GM08714 (cell line): ENCODE results near the gene NUDT22.

Experiments used
- H3K4me3 ChIP-seq: fragments of 200-500 bp; sonication (Bioruptor generic); 2 replicates; pipeline ENCODE4 v1.5.1; 2014; ENCODE audit warnings: mild to moderate bottlenecking, low read length, inconsistent platforms
- ZNF274 ChIP-seq: IDR thresholded peaks from 2 replicates; pipeline ENCODE4 v1.6.1; 2012; ENCODE audit warnings: mild to moderate bottlenecking, low read depth, low read length

The NUDT22 gene

GRCh38 chr11:64211181-64211872 lies 14.7 kb upstream of the NUDT22 start:
- no peak for TF ChIP-seq ZNF274
- H3K4me3 ChIP-seq: no peak overlapping the region

DNA sequence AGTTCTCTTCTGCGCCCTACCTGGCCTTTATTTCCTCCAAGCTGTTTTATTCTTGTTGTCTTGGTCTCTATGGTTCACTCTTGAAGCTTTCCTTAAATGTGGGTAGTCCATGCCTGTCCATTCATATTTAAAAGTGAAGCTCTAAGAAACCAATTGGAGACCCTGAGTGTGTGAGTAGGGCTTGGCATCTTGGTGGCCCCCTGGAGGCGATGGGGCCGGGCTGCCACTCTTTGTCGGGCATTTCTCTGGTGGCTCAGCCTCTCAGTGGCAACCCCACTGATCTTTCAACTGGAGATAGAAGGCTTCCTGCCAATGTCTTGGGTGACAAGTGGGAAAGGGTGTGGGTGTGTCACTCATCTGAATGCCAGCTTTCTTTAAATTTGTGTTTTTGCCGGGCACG lies 9.2 kb upstream of the NUDT22 start:
- no peak for TF ChIP-seq ZNF274
- H3K4me3 ChIP-seq: no peak overlapping the region

DNA sequence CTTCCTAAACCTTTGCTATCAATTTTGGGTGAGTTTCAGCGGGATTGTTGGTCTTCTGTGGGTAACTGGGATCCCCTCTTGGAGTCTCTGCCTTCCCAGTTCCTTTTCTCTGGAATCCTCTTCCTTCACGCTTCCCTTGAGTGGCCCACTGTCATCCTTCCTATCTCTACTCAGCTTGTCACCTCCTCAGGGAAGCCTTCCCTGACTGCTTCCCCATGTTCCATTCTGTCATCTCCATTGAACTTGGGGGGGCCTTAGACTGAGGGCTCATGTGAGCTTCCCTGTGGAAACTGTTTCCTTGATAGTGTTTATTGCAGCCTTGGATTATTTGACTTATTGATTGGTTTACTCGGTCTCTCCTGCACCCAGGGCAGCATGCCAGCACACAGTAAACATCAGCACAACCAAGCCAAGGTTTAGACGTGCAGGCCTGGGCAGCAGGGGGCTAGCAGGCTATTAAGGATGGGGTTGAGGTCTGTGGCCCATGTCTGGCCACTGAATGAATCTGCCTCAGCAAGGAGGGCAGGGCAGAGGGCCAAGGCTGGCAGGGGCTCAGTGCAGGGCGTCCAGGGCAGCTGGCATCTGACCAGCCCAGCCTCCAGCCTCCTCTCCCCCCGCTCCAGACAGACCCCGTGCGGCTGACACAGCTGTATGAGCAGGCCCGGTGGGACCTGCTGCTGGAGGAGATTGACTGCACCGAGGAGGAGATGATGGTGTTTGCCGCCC lies 7.3 kb upstream of the NUDT22 start:
- no peak overlapping the region for H3K4me3 ChIP-seq
- no peak for TF ChIP-seq ZNF274

- no peak for TF ChIP-seq ZNF274
- H3K4me3 ChIP-seq: no peak overlapping the region
Observed at GRCh38 chr11:64219354-64219684, 6.8 kb upstream of the NUDT22 start.

- no peak for TF ChIP-seq ZNF274
- no peak overlapping the region for H3K4me3 ChIP-seq
Observed at GRCh38 chr11:64219755-64220154, 6.3 kb upstream of the NUDT22 start.

- TF ChIP-seq ZNF274: no peak
- H3K4me3 ChIP-seq: no peak overlapping the region
Observed at GRCh38 chr11:64220271-64220670, 5.8 kb upstream of the NUDT22 start.

- no peak for TF ChIP-seq ZNF274
- H3K4me3 ChIP-seq: no peak overlapping the region
Observed at GRCh38 chr11:64220798-64221197, 5.3 kb upstream of the NUDT22 start.

- no peak overlapping the region for H3K4me3 ChIP-seq
- TF ChIP-seq ZNF274: no peak
Observed at GRCh38 chr11:64222651-64223000, 3.4 kb upstream of the NUDT22 start.

DNA sequence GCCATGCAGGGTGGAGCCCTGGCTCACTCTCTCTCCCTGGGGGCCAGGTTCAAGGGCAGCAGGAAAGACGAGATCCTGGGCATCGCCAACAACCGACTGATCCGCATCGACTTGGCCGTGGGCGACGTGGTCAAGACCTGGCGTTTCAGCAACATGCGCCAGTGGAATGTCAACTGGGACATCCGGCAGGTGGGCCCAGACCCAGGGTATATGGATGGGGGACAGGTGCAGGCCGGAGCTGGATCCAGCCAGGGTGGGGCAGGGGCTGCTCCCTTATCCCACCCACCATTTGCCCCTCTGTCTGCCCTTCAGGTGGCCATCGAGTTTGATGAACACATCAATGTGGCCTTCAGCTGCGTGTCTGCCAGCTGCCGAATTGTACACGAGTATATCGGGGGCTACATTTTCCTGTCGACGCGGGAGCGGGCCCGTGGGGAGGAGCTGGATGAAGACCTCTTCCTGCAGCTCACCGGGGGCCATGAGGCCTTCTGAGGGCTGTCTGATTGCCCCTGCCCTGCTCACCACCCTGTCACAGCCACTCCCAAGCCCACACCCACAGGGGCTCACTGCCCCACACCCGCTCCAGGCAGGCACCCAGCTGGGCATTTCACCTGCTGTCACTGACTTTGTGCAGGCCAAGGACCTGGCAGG lies 2.9 kb upstream of the NUDT22 start:
- H3K4me3 ChIP-seq: no peak overlapping the region
- TF ChIP-seq ZNF274: no peak

- no peak for TF ChIP-seq ZNF274
- H3K4me3 ChIP-seq: no peak overlapping the region
Observed at GRCh38 chr11:64224151-64224890, 1.8 kb upstream of the NUDT22 start.

DNA sequence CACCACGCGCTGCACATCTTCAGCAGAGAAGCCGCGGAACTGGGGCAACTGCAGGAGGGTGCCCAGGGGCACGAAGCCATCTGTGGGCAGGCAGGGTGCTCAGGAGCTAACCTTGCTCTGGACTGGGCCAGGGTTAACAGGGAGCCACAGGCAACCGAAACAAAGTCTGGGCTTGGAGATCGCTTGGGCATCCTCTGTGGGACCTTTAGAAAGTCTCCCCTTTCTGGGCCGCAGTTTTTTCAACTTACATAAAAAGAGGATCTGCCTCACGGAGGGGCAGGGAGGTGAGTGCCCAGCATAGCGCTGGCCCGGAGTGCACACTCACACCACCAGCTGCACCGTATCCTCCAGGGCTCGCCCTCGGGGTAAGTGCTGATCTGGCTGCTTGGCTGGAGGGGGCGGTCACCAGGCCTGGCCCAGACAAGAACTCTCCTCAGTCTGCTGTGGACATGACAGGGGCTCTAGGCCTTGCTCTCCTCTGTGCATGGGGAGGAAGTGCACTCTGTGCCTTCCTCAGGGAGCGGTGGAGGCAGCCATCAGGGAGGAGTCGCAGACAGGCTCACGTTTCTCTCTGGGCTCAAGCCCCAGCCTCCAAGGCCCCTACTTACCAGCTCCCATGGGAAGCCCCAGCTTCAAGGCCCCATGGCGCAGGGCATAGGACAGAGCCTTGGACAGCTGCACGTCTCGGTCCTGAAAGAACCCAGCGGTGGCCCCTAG lies 1.0 kb upstream of the NUDT22 start:
- peak overlapping the region; percentile 93; the same call in 1 of the 2 replicates for H3K4me3 ChIP-seq
- TF ChIP-seq ZNF274: no peak

DNA sequence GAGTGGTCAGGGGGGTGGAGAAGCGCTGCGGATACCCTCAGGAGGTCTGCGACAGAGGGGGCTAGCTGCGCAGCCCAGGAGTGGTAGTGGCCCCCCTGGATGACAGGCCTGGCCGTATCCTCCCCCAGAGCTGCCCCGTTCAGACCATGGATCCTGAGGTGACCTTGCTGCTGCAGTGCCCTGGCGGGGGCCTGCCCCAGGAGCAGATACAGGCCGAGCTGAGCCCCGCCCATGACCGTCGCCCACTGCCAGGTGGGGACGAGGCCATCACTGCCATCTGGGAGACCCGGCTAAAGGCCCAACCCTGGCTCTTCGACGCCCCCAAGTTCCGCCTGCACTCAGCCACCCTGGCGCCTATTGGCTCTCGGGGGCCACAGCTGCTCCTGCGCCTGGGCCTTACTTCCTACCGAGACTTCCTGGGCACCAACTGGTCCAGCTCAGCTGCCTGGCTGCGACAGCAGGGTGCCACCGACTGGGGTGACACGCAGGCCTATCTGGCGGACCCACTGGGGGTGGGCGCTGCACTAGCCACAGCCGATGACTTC lies 505 bp downstream of the NUDT22 start:
- peak overlapping the region; percentile 93 for H3K4me3 ChIP-seq

GRCh38 chr11:64227405-64227956 lies 1.4 kb downstream of the NUDT22 start:
- peak overlapping the region; percentile 93; the same call in 1 of the 2 replicates for H3K4me3 ChIP-seq
- TF ChIP-seq ZNF274: no peak

More for the DNA sequence above, 505 bp downstream of the NUDT22 start:
- no peak for TF ChIP-seq ZNF274
